ENCODE results near the gene VWA7.
A peak's percentile ranks its signal among the peaks of the same experiment; 100 is the strongest.
"Not testable (repeated sequence)": the region's sequence is repeated elsewhere in the genome, so short reads cannot be mapped to it uniquely, and the experiment has no call there.

Gene VWA7

DNA sequence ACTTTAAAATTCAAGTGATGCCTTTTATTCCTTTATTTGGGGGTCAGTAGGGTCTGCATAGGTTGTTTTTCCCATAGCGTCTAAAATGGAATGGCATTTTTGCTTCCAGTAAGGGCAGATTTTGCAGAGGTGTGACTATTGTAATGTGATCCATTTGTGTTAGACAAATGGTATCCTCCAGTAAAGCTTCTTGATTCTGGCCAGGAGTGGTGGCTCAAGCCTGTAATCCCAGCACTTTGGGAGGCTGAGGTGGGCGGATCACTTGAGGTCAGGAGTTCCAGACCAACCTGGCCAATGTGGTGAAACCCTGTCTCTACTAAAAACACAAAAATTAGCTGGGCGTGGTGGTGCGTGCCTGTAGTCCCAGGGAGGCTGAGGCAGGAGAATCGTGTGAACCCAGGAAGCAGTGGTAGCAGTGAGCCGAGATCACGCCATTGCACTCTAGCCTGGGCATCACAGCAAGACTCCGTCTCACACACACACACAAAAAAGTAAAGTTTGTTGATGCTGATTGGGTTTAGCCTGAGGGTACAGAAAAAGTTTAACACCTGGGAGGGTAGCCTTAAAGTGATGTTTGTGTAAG, 40.9 kb upstream of the VWA7 start:
- not testable (repeated sequence) for H3K36me3 ChIP-seq (ENCODE audit: control insufficient read depth, insufficient read depth, low read length); DNase-seq (ENCODE audit: low read depth, low spot score); H3K27ac ChIP-seq (ENCODE audit: low read length); H3K4me3 ChIP-seq (ENCODE audit: low read length); H3K9me3 ChIP-seq (ENCODE audit: control insufficient read depth, insufficient read depth, low read length); H3K27me3 ChIP-seq (ENCODE audit: control insufficient read depth, insufficient read depth, low read length); H3K4me1 ChIP-seq (ENCODE audit: control insufficient read depth, insufficient read depth, low read length)
- no CpG with 5 or more reads among the region's 8 CpGs for WGBS (ENCODE audit: insufficient coverage, insufficient read length)

DNA sequence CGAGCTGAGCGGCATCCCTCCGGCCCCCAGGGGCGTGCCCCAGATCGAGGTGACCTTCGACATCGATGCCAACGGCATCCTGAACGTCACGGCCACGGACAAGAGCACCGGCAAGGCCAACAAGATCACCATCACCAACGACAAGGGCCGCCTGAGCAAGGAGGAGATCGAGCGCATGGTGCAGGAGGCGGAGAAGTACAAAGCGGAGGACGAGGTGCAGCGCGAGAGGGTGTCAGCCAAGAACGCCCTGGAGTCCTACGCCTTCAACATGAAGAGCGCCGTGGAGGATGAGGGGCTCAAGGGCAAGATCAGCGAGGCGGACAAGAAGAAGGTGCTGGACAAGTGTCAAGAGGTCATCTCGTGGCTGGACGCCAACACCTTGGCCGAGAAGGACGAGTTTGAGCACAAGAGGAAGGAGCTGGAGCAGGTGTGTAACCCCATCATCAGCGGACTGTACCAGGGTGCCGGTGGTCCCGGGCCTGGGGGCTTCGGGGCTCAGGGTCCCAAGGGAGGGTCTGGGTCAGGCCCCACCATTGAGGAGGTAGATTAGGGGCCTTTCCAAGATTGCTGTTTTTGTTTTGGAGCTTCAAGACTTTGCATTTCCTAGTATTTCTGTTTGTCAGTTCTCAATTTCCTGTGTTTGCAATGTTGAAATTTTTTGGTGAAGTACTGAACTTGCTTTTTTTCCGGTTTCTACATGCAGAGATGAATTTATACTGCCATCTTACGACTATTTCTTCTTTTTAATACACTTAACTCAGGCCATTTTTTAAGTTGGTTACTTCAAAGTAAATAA, 40.2 kb upstream of the VWA7 start:
- not testable (repeated sequence) for H3K27me3 ChIP-seq (ENCODE audit: control insufficient read depth, insufficient read depth, low read length); H3K4me3 ChIP-seq (ENCODE audit: low read length); H3K36me3 ChIP-seq (ENCODE audit: control insufficient read depth, insufficient read depth, low read length); DNase-seq (ENCODE audit: low read depth, low spot score); H3K9me3 ChIP-seq (ENCODE audit: control insufficient read depth, insufficient read depth, low read length); H3K4me1 ChIP-seq (ENCODE audit: control insufficient read depth, insufficient read depth, low read length); H3K27ac ChIP-seq (ENCODE audit: low read length)
- no CpG with 5 or more reads among the region's 37 CpGs for WGBS (ENCODE audit: insufficient coverage, insufficient read length)

DNA sequence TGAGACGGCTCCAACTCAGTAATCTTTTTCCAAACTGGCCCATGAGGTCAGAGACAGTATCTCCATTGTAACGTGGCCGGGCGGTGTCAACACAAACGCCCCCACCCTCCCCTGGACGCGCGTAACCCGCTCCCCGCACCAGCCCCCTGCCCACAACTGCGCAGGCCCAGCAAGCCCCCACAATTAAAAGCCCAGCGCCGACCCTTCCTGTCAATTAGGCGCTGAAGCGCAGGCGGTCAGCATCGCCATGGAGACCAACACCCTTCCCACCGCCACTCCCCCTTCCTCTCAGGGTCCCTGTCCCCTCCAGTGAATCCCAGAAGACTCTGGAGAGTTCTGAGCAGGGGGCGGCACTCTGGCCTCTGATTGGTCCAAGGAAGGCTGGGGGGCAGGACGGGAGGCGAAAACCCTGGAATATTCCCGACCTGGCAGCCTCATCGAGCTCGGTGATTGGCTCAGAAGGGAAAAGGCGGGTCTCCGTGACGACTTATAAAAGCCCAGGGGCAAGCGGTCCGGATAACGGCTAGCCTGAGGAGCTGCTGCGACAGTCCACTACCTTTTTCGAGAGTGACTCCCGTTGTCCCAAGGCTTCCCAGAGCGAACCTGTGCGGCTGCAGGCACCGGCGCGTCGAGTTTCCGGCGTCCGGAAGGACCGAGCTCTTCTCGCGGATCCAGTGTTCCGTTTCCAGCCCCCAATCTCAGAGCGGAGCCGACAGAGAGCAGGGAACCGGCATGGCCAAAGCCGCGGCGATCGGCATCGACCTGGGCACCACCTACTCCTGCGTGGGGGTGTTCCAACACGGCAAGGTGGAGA, 38.1 kb upstream of the VWA7 start, which contains the start of the genes HSPA1A and HSPA1L:
HSPA1A (plus strand) TSS at position 519 of the 814 bp plus-strand sequence; CDS start at position 733, 214 bp downstream.
HSPA1L (minus strand) TSS at position 259 of the 814 bp plus-strand sequence. CDS start 3,311 bp downstream, outside the sequence.
- H3K36me3 ChIP-seq (ENCODE audit: control insufficient read depth, insufficient read depth, low read length) = no peaks in the 10 kb centered on the region
- no CpG with 5 or more reads among the region's 56 CpGs for WGBS (ENCODE audit: insufficient coverage, insufficient read length)
- peak within 1 kb of the TSS; percentile 60; the same call in 1 of the 2 replicates for H3K4me3 ChIP-seq (ENCODE audit: low read length)
- no peaks in the 10 kb centered on the region for H3K27me3 ChIP-seq (ENCODE audit: control insufficient read depth, insufficient read depth, low read length)
- H3K9me3 ChIP-seq (ENCODE audit: control insufficient read depth, insufficient read depth, low read length) = no peaks in the 10 kb centered on the region
- H3K27ac ChIP-seq (ENCODE audit: low read length) = no peak within 1 kb of the TSS
- DNase-seq (ENCODE audit: low read depth, low spot score) = peak; percentile 96
- H3K4me1 ChIP-seq (ENCODE audit: control insufficient read depth, insufficient read depth, low read length) = no peaks in the 10 kb centered on the region

DNA sequence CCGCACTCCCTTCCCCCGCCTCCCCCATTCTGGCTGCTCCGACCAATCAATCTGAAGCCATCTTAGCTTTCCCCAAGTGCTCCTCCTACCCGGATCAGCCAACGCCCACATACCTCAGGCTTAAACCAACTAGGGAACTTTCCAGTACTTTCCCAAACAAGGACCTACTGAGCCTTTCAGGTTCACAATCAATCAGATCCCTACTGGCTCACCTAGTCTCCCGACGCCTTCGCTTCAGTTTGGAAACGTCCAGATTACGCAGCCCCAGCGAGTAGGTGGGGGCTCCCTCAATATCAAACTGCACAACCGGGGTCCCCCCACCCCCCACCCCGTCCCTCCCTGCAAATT, 37.5 kb upstream of the VWA7 start:
- H3K36me3 ChIP-seq (ENCODE audit: control insufficient read depth, insufficient read depth, low read length) = no peaks in the 10 kb centered on the region
- H3K4me3 ChIP-seq (ENCODE audit: low read length) = peak overlapping the region; percentile 60; the same call in 1 of the 2 replicates
- no peaks in the 10 kb centered on the region for H3K9me3 ChIP-seq (ENCODE audit: control insufficient read depth, insufficient read depth, low read length)
- H3K27ac ChIP-seq (ENCODE audit: low read length) = no peak overlapping the region
- no CpG with 5 or more reads among the region's 13 CpGs for WGBS (ENCODE audit: insufficient coverage, insufficient read length)
- no peak for DNase-seq (ENCODE audit: low read depth, low spot score)
- H3K4me1 ChIP-seq (ENCODE audit: control insufficient read depth, insufficient read depth, low read length) = no peaks in the 10 kb centered on the region
- no peaks in the 10 kb centered on the region for H3K27me3 ChIP-seq (ENCODE audit: control insufficient read depth, insufficient read depth, low read length)

DNA sequence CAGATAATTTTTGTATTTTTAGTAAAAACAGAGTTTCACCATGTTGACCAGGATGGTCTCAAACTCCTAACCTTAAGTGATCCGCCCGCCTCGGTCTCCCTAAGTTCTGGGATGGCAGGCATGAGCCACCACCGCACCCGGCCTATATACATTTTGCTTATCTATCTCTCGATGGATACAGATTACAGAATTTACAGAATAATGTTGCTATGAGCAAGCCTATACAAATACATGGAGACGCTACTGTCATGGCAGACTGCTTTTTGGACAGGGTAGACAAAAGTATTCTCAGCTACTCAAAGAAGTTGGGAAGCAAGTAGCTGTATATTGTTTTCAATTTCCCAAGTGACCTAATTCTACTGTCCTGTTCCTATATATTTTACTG, 36.3 kb upstream of the VWA7 start:
- Histone ChIP-seq H3K27me3 (ENCODE audit: control insufficient read depth, insufficient read depth, low read length) (no peaks in the 10 kb centered on the region), H3K9me3 (ENCODE audit: control insufficient read depth, insufficient read depth, low read length) (no peaks in the 10 kb centered on the region), H3K4me1 (ENCODE audit: control insufficient read depth, insufficient read depth, low read length) (no peaks in the 10 kb centered on the region), H3K36me3 (ENCODE audit: control insufficient read depth, insufficient read depth, low read length) (no peaks in the 10 kb centered on the region), H3K4me3 (ENCODE audit: low read length) (no peak overlapping the region), H3K27ac (ENCODE audit: low read length) (no peak overlapping the region)
- no CpG with 5 or more reads among the region's 7 CpGs for WGBS (ENCODE audit: insufficient coverage, insufficient read length)
- DNase-seq (ENCODE audit: low read depth, low spot score) = no peak

DNA sequence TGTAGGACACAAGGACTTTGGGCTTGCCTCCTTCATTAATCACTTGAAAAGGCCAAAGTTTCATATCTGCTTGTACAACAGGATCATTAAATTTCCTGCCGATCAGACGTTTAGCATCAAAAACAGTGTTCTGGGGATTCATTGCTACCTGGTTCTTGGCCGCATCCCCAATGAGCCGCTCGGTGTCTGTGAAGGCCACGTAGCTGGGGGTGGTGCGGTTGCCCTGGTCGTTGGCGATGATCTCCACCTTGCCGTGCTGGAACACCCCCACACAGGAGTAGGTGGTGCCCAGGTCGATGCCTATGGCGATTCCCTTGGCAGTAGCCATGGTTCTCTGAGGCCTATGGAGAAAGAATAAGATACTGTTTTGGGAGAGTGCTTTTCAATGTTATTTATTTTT, 34.5 kb upstream of the VWA7 start:
- no peaks in the 10 kb centered on the region for H3K36me3 ChIP-seq (ENCODE audit: control insufficient read depth, insufficient read depth, low read length)
- WGBS (ENCODE audit: insufficient coverage, insufficient read length) = no CpG with 5 or more reads among the region's 12 CpGs
- H3K4me3 ChIP-seq (ENCODE audit: low read length) = no peak overlapping the region
- no peaks in the 10 kb centered on the region for H3K4me1 ChIP-seq (ENCODE audit: control insufficient read depth, insufficient read depth, low read length)
- DNase-seq (ENCODE audit: low read depth, low spot score) = no peak
- H3K27me3 ChIP-seq (ENCODE audit: control insufficient read depth, insufficient read depth, low read length) = no peaks in the 10 kb centered on the region
- H3K9me3 ChIP-seq (ENCODE audit: control insufficient read depth, insufficient read depth, low read length) = no peaks in the 10 kb centered on the region
- no peak overlapping the region for H3K27ac ChIP-seq (ENCODE audit: low read length)

DNA sequence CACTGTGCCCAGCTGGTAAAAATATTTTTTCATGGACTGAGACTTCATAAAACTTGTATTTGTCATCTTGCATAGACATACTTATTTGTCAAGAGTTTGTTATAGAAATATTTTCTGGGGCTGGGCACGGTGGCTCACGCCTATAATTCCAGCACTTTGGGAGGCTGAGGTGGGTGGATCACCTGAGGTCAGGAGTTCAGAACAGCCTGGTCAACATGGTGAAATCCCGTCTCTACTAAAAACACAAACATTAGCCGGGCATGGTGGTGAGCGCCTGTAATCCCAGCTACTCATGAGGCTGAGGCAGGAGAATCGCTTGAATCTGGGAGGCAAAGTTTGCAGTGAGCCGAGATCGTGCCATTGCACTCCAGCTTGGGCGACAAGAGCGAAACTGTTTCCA, 31.5 kb upstream of the VWA7 start:
- not testable (repeated sequence) for DNase-seq (ENCODE audit: low read depth, low spot score); H3K27me3 ChIP-seq (ENCODE audit: control insufficient read depth, insufficient read depth, low read length); H3K4me1 ChIP-seq (ENCODE audit: control insufficient read depth, insufficient read depth, low read length); H3K9me3 ChIP-seq (ENCODE audit: control insufficient read depth, insufficient read depth, low read length); H3K27ac ChIP-seq (ENCODE audit: low read length); H3K4me3 ChIP-seq (ENCODE audit: low read length); H3K36me3 ChIP-seq (ENCODE audit: control insufficient read depth, insufficient read depth, low read length)
- WGBS (ENCODE audit: insufficient coverage, insufficient read length) = no CpG with 5 or more reads among the region's 10 CpGs

DNA sequence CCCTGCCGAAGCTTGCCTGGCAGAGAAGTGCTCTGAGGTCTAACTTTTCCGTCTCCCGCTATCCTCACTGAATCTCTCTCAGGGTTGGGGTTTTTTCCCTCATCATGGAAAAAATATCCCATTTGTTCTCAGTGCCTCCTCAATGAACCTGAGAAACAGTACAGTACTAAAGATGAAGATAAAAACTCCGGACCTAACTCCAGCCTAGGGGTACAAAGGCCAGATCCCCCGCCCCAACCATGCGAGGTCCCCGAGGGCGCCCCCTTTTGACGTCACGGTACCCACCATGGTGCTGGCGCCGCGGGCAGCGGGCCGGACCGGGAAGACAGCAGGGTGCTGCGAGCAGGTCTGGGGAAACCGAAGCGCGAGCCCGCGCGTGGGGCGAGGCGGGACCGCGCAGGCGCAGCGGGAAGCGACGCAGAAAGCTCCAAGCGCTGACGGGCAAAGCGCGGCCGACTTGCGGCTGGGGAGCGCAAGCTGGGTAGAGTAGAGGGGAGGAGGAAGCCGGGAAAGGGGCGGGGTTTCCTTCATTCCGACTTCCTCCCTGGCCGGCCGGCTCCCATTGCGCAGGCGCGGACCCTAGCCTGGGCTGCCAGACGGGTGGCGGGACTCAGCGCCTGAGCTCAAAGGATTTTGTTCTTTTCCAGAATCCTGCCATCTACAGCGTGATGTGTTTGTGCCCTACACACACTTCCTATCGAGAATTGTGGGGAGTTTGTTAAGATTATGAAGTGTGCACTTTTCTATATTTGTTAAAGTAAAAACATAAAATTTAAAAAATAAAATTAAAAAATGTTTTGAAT, 29.5 kb upstream of the VWA7 start, which contains the start of gene LSM2:
LSM2 (minus strand) TSS at position 497 of the 803 bp plus-strand sequence; CDS start at position 288, 209 bp downstream.
- Histone ChIP-seq H3K27ac (ENCODE audit: low read length) (no peak within 1 kb of the TSS), H3K36me3 (ENCODE audit: control insufficient read depth, insufficient read depth, low read length) (peaks cover 2% of the 10 kb centered on the region; the same call in 1 of the 2 replicates), H3K9me3 (ENCODE audit: control insufficient read depth, insufficient read depth, low read length) (no peaks in the 10 kb centered on the region), H3K27me3 (ENCODE audit: control insufficient read depth, insufficient read depth, low read length) (no peaks in the 10 kb centered on the region), H3K4me1 (ENCODE audit: control insufficient read depth, insufficient read depth, low read length) (no peaks in the 10 kb centered on the region), H3K4me3 (ENCODE audit: low read length) (peak within 1 kb of the TSS; percentile 96)
- no CpG with 5 or more reads among the region's 51 CpGs for WGBS (ENCODE audit: insufficient coverage, insufficient read length)
- DNase-seq (ENCODE audit: low read depth, low spot score) = no peak

DNA sequence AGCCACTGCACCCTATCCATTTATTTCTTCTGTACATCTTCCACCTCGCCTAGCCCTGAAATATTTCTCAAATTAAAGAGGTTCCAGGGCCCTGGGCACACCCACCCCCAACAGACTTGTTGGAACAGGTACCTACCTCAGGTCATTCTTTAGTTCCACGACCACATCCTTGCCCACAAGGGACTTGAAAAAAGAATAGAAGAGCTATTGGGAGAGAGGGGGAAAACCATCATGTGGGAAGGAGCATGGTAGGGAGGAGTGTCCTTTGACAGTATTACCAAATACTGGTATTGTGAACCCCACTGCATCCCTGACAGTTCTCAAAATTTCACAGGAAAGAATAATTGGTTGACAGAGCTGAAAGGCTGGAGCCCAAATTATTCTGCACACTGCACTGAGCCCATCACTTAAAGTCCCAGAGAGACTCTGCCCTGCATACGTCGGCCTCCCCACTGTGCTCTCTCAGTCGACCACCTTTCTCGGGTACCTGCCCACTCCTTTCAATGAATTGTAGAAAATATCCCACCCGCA, 28.9 kb upstream of the VWA7 start:
- Histone ChIP-seq H3K36me3 (ENCODE audit: control insufficient read depth, insufficient read depth, low read length) (peaks cover 2% of the 10 kb centered on the region; the same call in 1 of the 2 replicates), H3K27ac (ENCODE audit: low read length) (no peak overlapping the region), H3K4me3 (ENCODE audit: low read length) (peak overlapping the region; percentile 96; the same call in 1 of the 2 replicates), H3K27me3 (ENCODE audit: control insufficient read depth, insufficient read depth, low read length) (no peaks in the 10 kb centered on the region), H3K4me1 (ENCODE audit: control insufficient read depth, insufficient read depth, low read length) (no peaks in the 10 kb centered on the region), H3K9me3 (ENCODE audit: control insufficient read depth, insufficient read depth, low read length) (no peaks in the 10 kb centered on the region)
- WGBS (ENCODE audit: insufficient coverage, insufficient read length) = no CpG with 5 or more reads among the region's 7 CpGs
- no peak for DNase-seq (ENCODE audit: low read depth, low spot score)
